GM21737 (cell line): Measurements from ENCODE around the gene C22orf39.

Experiments
- ATAC-seq: cut with Tn5 transposase; IDR thresholded peaks from one replicate; pipeline ENCODE4 v1.9.1; 2021; ENCODE audit warnings: mild to moderate bottlenecking, moderate library complexity; ENCODE audit not compliant: unreplicated experiment

C22orf39 gene

GRCh38 chr22:19402642-19403191 is 44.8 kb downstream of the C22orf39 start:
- ATAC-seq = no peak

GRCh38 chr22:19401483-19401882 is 46.0 kb downstream of the C22orf39 start:
- ATAC-seq = no peak

- ATAC-seq = no peak
Observed at GRCh38 chr22:19400881-19401280, 46.6 kb downstream of the C22orf39 start.

GRCh38 chr22:19398652-19399051 is 48.9 kb downstream of the C22orf39 start:
- ATAC-seq = no peak

- ATAC-seq = no peak
Observed at GRCh38 chr22:19398206-19398605, 49.3 kb downstream of the C22orf39 start.

GRCh38 chr22:19397734-19398104 is 49.8 kb downstream of the C22orf39 start:
- ATAC-seq = no peak

GRCh38 chr22:19396934-19397733 is 50.4 kb downstream of the C22orf39 start:
- ATAC-seq = no peak

GRCh38 chr22:19396561-19396933 is 51.0 kb downstream of the C22orf39 start:
- no peak for ATAC-seq

- no peak for ATAC-seq
Observed at GRCh38 chr22:19395276-19395675, 52.2 kb downstream of the C22orf39 start.

- no peak for ATAC-seq
Observed at GRCh38 chr22:19394274-19395050, 53.0 kb downstream of the C22orf39 start.

- ATAC-seq = no peak
Observed at GRCh38 chr22:19393704-19394103, 53.8 kb downstream of the C22orf39 start.
